GM19467 (cell line): ENCODE results near the gene SEMA5A.

Experiments
- ATAC-seq: cut with Tn5 transposase; IDR thresholded peaks from one replicate; pipeline ENCODE4 v1.9.1; 2021; ENCODE audit warnings: mild to moderate bottlenecking, moderate library complexity; ENCODE audit not compliant: unreplicated experiment

SEMA5A gene

DNA sequence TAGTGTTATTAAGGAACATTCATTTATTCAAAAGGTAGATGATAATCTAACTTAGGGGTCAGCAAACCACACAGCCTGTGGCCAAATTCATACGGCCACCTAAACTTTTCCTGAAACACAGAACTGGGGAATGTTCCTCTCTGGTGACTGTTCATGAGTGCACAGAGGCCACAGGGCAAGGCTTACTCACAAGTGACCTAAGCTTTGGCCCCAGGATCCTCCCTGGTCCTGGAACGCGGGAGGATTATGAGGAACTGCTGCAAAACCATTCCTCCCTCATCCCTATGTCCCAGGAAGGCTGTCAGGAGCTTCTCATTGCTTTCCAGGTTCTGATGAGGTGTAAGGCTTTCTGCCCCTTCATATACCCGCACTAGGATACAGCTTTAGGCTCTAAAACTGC is 397.6 kb downstream of the SEMA5A start:
- ATAC-seq: no peak

DNA sequence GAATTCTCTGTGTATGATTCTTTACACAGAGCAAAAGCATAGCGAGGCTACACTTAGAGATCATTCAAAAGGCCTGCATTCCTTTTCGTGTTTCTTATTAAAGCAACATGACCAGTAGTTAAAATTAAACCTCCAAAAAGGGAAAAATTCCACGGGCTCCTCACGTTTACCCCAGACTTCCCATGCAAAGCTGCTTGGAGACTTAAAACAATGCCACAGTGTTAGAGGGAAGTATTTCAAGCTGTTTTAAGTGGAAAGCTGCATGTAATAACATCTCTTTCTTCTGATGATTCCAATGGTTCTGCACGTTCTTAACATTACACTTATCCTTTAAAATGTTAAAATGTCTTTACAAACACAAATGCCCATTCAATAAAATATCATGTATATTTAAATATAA is 405.2 kb downstream of the SEMA5A start:
- ATAC-seq: no peak

DNA sequence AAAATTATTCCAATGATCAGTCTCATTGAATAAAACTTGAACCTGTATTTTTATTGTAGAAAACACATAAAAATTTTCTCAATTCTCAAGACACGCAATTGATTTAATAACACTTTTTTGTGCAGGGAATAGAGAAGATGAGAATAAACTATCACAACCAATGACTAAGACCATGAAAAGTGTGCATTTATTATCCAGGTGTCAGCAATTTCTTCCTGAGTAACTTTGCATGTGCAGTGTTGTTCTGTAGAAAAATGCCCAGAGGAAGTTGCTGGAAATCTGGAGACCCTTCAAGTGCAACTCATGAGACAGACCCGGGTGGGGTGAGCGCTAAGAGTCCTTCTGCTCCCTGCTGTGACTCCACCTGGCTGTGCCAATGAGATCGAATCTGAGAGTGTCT is 405.7 kb downstream of the SEMA5A start:
- no peak for ATAC-seq

DNA sequence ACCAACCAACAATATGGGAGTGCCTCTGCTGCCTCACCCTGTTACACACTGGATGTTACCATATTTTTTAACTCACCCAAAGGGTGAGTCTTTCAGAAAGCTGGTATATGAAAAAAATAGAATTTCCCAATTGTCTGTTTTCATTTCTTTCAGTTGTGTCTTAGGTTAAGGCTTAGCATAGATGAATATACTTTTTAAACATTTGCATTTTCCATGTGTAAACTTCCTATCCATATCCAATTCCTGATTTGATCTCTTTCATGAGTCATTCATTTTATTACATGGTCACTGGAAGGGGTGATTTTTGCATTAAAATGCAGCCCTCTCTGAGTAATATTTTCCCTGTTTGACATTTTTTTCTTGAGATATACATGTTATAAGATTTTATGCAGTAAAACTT is 406.5 kb downstream of the SEMA5A start:
- ATAC-seq: no peak

DNA sequence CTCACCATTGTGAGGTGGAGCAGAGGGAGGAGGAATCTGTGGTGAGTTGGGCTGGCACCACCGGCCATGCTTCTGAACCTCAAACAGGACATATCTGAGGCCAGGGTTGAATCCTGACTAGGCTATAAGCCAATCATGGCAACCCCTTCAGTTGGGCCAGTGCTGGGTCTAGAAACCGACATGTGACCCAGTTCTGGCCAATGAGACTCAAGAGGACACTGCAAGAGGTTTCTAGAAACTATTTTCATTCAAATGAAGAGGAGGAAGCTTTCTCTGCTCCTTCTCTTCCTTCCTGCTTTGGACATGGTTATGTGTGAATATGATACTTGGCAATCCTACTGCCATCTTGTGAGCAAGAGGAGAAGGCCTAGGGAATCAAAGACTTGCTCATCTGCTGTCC is 417.7 kb downstream of the SEMA5A start:
- ATAC-seq: no peak

DNA sequence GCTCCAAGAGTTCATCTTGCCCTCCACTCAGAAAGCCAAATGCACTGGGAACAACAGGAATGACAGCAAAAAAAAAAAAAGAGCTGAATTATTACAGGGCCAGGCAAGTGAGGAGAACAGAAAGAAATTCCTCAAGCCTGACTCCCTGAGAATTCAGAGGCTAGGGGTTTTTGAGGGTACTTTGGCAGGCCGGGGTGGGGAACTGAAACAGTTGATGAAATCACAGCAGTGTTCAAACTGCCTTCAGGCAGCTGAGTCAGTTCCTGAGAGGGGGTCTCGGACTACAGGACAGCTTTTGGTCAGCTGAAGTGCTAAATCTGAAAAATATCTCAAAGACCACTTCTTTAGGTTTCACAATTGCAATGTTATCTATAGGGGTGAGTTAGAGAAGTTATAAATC is 419.4 kb downstream of the SEMA5A start:
- no peak for ATAC-seq

DNA sequence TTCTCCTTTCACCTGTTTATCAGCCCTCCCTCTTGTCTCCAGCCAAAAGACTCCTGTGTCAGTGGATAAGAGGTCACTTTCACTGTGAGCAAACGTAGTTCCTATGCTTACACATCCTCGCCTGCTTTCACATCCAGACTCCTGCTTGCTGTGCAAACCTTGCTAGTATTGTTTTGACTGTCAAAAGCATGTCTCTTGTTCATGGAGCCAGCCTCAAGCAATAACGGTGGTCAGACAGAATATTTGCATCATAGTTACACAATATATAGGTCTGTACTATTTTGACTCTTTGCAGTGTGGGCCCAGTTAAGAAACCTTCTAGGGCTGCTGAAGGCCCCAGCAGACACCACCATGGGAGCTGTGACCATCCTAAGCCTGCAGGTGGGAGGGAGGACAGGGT is 420.0 kb downstream of the SEMA5A start:
- no peak for ATAC-seq

DNA sequence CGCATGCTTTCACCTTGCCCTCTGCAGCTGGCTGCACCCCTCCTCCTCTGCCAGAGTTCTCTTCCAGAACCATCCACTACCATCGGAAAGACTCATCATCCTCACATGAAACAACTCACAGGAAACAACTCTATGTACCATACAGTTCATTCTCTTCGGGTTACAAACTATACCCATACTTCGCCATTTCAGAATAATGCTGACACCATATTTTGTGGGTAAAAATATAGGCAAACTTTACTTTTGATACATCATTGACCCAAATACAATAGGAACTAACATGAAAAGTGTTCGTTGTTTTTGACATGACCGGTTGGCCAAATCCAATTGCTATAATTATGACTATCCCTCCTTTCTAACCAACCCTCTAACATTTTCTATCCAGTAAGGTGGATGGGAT is 421.0 kb downstream of the SEMA5A start:
- ATAC-seq: no peak

DNA sequence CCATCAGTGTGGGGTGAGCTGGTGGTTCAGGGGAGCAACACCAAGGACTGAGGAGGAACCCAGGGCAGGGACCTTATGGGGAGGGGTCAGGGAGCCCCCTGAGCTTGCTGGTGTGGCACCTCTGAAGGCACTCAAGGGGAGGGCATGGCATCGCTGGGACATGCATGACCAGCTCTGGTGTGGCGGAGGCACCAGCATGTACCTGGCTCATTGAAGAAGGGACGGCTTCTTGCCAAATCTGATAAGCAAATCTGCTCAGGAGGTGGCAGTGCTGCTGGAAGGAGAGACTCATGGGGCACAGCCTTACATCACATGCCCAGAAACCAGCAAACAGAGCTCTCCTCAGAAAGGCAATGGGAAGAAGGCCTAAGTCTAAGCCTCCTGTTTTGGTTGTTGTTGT is 421.8 kb downstream of the SEMA5A start:
- ATAC-seq: no peak

DNA sequence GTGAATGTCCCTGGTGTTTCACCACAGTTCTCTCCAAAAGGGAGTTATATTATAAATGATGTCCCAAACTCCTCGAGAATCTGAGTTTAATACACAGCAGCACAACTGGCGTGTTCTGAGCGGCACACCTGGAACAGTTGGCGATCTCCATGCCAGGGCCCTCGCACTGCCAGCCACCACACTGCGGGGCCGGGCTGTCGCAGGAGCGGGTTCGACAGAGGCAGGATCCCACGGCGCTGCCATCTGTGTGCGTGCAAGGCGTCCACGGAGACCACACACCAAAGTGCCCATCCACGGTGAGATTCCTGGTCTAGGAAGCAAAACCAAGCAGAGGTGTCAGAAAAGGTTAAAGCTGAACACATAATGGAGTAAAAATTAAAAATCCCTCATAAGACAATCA is 423.3 kb downstream of the SEMA5A start:
- ATAC-seq: no peak

DNA sequence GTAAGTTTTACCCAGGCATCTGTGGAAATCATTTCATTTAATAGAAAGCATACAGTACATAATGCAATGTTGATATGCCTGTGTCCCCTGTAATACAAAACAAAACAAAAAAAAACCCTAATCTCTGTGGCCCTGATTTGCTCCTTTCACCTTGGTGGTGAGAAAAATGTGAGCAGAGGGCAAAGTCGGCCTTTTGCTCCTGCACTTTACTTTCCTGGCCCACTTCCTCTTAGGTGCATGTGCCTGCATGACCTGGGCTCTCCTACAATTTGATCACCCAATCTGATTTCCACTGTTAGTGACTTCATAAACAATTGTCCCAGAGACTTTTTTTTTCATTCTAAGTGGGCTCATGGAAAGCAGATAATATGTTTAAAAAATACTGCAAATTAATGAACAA is 424.3 kb downstream of the SEMA5A start:
- no peak for ATAC-seq

DNA sequence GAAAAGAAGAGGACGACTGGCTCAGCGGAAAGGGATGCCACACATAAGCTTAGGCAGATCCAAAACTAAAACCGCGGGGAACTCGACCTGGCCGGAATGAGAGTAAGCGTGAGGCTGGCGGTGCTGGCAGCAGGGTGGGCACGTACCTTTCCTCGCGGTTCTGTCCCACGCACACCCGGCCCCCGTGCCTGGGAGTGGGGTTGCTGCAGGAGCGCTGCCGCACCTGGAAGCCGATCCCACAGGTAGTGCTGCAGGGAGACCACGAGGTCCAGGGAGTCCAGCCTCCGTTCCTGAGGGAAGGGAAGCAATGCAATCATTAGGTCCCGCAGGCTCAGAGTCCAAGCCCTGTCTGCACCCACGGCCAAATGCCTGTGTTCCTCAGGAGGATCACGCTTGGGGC is 427.0 kb downstream of the SEMA5A start:
- ATAC-seq: no peak

DNA sequence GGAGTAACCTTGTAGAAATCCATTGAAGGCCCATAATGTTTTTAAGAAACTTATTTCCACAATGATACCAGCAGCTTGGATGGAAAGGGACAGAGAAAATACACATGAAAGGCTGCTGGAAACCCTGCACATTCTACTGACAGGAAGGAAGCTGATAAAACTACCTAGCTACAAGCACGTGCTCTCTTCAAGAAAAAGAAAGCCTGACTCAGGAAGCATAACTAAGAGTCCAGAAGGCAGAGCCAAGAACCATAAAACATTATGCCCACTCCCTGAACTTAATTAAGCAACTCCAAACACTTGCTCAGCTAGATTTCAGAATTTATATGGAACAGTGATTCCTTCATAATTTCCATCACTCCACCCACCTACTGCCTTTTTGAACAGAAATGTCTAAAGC is 430.8 kb downstream of the SEMA5A start:
- ATAC-seq: no peak

DNA sequence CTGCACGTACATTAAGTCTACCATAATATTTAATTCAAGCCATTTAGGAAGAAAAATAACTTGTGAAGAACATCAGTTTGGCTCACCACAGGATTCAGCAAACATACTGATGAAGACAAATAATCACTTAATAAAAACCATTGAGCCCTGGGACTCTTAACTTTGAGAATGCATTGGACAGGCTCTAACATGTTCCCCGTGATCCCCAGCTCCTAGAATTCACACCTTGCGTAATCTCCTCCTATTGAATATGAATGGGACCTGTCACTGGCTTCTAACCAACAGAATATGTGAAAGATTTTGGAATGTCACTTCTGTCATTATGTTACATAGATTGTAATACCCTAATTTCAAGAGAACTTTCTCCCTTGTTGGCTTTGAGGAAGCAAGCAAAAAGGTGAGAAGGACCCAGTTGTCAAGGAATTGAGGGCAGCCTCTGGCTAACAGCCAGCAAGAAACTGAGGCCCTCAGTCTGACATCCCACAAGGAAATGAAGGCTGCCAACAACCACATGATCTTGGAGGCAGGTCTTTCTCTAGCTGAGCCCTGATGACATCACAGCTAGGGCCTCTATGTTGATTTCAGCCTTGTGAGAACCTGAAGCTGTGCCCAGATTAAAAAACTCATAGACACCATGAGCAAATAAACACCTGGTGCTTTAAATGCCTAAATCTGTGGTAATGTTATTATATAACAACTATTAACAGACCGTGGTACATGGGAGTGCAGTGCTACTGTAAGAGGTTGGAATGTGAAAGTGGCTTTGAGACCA is 433.2 kb downstream of the SEMA5A start:
- no peak for ATAC-seq

DNA sequence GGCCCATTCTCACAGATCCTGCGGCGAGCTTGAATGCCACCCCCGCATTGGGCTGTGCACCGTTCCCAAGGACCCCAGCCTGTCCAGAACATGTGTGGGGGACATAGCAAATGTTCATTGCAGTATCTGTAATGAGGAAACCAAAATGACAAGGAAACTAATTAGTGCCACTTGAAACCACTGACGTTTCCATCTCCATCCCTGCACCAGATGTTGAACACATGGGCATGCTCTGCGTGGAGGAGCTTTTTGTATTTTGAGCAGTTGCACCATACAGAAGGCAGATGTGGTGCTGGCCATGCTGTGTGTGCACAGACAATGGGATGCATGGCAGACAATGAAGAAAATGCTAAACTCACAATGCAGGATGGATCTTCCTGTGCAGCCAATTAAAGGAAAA is 437.7 kb downstream of the SEMA5A start:
- ATAC-seq: no peak

DNA sequence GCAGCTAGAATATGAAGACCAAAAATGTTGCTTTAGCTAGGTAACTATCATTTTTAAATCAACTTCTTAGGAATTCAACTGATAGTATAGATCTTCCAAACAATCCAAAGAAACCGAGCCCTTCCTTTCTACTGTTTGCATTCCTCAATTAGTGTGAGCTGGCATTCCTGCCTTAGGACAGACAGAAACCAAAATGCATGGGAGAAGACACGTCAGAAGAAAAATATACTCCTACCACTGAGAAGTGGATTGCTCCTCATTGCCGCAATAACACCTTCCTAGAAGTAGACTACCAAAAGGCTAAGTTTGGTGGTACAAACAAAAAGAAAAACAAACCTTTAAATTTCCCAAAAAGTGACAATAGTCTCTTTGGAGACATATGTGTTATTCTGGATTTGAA is 440.0 kb downstream of the SEMA5A start:
- ATAC-seq: no peak

DNA sequence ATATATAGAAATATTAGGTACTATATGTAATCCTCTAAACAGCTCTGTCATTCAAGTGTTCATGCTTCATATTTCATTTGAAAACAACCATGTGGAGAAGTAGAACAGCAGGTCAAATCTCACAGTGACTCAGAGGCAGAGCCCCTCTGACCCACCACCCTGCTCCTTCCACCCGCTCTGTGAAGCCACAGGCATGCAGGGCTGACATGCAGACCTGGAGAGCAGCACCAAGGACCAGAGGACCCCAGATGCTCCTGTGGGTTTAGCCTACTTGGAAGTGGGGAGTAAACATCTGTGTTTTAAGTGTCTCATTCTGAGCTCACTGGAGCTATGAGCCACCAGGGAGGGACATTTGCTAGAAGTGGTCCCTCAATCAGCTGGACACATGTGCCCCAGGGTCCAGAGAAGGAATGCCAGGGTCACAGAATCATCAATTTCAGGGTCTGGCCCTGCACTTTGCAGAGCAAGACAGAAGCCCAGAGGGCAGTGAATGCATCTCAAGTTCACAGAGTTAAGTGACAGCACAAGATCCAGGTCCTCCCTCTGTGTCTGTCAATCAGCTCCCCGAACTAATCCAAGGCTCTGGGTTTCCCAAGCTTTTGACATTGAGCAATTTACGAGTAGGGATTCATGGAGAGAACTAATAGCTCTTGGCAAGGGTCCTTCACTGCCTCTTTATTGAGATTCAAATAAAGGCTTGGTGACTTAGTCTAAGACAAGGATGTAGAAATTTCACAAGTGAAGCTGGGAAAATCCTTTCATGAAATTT is 441.1 kb downstream of the SEMA5A start:
- no peak for ATAC-seq

DNA sequence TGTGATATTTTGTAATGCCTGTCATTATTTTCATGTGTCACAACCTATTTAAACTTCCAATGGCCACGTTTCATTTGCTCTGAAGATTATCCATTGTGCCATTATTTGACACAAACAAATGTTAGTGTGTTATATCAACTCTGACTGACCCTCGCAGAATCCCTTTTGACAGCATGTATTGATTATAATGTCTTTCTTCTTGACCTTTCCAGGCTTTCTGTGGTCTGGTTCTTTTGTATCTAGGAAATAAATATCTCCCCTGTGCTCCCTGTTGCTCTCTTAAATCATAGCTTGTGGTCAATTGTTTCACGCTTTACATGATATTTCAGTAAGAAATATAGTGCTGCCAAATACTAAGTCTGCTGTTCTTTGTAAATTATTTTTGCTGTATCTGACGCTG is 442.6 kb downstream of the SEMA5A start:
- no peak for ATAC-seq

DNA sequence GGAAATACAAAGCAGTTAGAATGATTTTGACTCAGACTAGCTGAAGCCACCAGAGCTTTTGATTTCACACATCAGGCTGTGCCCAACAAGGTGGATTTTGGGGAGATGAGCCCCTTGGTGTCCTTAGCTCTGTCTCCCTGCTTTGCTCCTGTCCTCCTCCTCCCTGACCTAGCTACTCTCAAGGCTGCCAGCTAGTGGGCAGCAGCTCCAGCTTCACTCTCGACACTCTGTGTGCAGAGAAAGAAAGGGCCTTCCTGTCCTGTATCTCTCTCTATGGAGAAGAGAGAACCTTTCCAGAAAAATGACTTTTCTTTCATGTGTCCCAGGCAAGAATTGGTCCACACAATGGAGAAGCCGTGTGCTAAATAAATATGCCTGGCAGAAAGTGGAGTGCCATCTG is 446.2 kb downstream of the SEMA5A start:
- ATAC-seq: no peak

DNA sequence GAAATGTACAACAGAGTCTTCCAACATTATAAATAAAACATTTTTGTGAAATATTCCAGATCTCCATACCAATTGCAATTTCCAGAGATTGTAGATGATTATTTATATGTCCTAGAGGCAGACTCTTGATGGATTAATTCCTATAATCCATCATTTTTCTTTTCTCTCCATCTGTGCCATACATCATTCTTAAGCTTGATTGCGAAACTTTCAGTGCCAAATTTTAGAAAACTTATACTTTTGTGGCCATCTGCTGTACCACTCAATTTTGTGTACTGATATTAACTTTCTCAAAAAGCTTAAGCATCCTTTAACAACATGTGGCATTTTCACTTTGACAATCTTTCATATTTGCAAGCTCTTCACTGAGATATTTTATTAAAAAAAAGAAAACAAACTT is 446.9 kb downstream of the SEMA5A start:
- ATAC-seq: no peak

DNA sequence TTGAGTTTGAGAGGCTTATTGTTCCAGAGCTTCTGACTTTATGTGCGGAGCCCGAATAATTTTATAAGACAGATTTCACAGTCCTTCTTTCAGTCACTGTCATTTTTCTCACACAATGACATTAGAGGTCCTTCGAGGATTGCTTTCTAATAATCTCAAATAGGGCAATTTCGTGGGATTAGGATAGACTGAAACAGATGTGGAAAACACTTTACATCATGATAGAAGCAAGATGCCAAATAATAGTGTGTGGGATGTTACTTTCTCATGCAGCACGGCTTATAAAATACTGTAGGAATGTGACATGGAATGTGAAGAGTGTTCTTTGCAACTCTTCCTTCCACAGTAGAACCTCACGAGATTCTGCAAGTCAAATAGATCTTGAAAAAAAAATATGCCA is 451.3 kb downstream of the SEMA5A start:
- no peak for ATAC-seq

DNA sequence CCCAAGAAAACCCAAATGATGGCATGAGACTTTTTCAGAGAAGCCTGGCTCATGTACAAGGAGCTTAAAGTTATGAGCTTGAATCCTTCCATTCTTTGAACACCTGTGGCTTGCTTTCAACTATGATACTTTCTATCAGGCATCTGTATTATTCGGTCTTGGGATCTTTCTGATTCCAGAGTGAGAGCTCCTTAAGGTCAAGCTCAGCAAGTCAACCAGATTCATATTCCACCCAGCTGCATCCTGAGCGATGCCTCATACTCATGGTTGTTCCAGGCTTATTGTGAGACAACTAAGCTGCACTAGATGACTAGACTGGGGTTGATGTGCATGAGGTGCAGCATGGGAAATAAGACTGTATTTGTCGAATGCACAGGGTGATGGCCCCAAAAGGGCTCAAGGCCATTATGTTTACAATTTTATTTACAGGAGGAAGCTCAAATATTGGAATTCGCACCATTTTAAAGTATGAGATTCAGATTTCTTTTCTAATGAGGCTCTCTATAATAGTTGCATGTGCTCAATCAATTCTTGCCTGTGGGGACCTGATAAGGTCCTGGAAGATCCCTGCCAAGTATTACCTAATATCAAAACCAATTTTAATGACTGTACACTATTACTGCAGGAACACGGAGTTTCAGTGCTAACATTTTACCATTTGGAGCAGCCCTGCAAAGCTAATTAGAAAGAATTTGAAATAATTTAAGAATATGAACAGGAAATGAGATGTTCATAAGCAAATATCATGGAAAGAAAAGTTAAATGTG is 453.8 kb downstream of the SEMA5A start:
- no peak for ATAC-seq
